H1 (cell line): ENCODE measurements around the gene JAKMIP3. TPM values are rescaled to one million over a fixed set of nuclear protein-coding genes. Genes with fewer than 3 reads are reported as not detected.

ENCODE experiments used
- CTCF ChIA-PET: fragments of 300-600 bp; sonication (Branson Sonifier 250); formaldehyde crosslinking; loops from one replicate; lab custom pipeline; 2021; ENCODE audit not compliant: partially characterized antibody; lab: Charles Lee
- POLR2A ChIA-PET: fragments of 300-600 bp; sonication (Branson Sonifier 250); formaldehyde crosslinking; loops from one replicate; lab custom pipeline; 2021; ENCODE audit warnings: inconsistent platforms; ENCODE audit not compliant: partially characterized antibody; lab: Charles Lee
- DNase-seq, 2 experiments: peaks; one replicate each; pipeline versions ENCODE4 v3.0.0 to v3.0.0-alpha.2; 2010 to 2022; ENCODE audit warnings: low spot score in 2 of 2, low read depth in 1 of 2, mixed read lengths in 1 of 2
- FAIRE-seq: peaks from 2 replicates; lab custom pipeline; 2011; peaks lifted over from hg19 to GRCh38; lab: Jason Lieb, UNC
- H2AFZ ChIP-seq: 2 replicates; pipeline ENCODE4 v1.8.1; 2012; ENCODE audit warnings: low read length, inconsistent platforms
- H2AK5ac ChIP-seq: 2 replicates; pipeline ENCODE4 v1.6.1; 2013; ENCODE audit warnings: low read depth, low read length
- H2BK120ac ChIP-seq: replicated peaks from 2 replicates; pipeline ENCODE3; 2013; ENCODE audit warnings: low read depth, low read length, inconsistent platforms
- H2BK12ac ChIP-seq: 2 replicates; pipeline ENCODE4 v1.6.1; 2013; ENCODE audit warnings: low read depth, low read length
- H2BK15ac ChIP-seq: 2 replicates; pipeline ENCODE4 v1.6.1; 2013; ENCODE audit warnings: low read length
- H2BK20ac ChIP-seq: 2 replicates; pipeline ENCODE4 v1.6.1; 2013; ENCODE audit warnings: low read length
- H2BK5ac ChIP-seq: 2 replicates; pipeline ENCODE4 v1.6.1; 2013; ENCODE audit warnings: low read depth, low read length
- H3K14ac ChIP-seq: 2 replicates; pipeline ENCODE4 v1.6.1; 2013; ENCODE audit warnings: inconsistent platforms; ENCODE audit not compliant: insufficient read length
- H3K18ac ChIP-seq: 2 replicates; pipeline ENCODE4 v1.6.1; 2013; ENCODE audit warnings: low read length; ENCODE audit errors: extremely low read depth
- H3K23ac ChIP-seq: 2 replicates; pipeline ENCODE4 v1.6.1; 2013; ENCODE audit warnings: inconsistent platforms; ENCODE audit not compliant: insufficient read length
- H3K23me2 ChIP-seq: 2 replicates; pipeline ENCODE4 v1.6.1; 2013; ENCODE audit warnings: low read depth, low read length
- H3K27ac ChIP-seq: 2 replicates; pipeline ENCODE4 v1.6.1; 2011; ENCODE audit warnings: low read depth, low read length, inconsistent platforms
- H3K27me3 ChIP-seq, 4 experiments: replicated peaks in 1 of 4; 1 replicate in 1 of 4; 2 replicates in 3 of 4; pipeline versions ENCODE4 v1.6.1 to v1.8.1; 2011 to 2013; ENCODE audit warnings: low read length in 3 of 4, mild to moderate bottlenecking in 3 of 4, inconsistent platforms in 2 of 4, mixed read lengths in 2 of 4, moderate library complexity in 1 of 4; ENCODE audit not compliant: control insufficient read depth in 3 of 4, insufficient read depth in 3 of 4; ENCODE audit errors: extremely low read depth in 1 of 4
- H3K36me3 ChIP-seq, 4 experiments: 2 replicates each; pipeline versions ENCODE4 v1.6.1 to v1.8.1; 2011 to 2013; ENCODE audit warnings: mild to moderate bottlenecking in 4 of 4, low read length in 3 of 4, moderate library complexity in 2 of 4, control low read depth in 1 of 4, inconsistent platforms in 1 of 4; ENCODE audit not compliant: insufficient read depth in 4 of 4, control insufficient read depth in 2 of 4
- H3K4ac ChIP-seq: replicated peaks from 2 replicates; pipeline ENCODE3; 2013; ENCODE audit warnings: low read length, low read depth, mixed read lengths, inconsistent platforms; ENCODE audit not compliant: insufficient read length
- H3K4me1 ChIP-seq, 4 experiments: replicated peaks in 1 of 4; 1 replicate in 1 of 4; 2 replicates in 3 of 4; pipeline versions ENCODE4 v1.6.1 to v1.8.1; 2011 to 2013; ENCODE audit warnings: low read length in 3 of 4, inconsistent platforms in 2 of 4, mixed read lengths in 1 of 4; ENCODE audit not compliant: insufficient read depth in 4 of 4, control insufficient read depth in 3 of 4
- H3K4me2 ChIP-seq, 2 experiments: 2 replicates each; pipeline versions ENCODE4 v1.6.1 to v1.8.1; 2011 to 2013; ENCODE audit warnings: low read depth in 2 of 2, low read length in 2 of 2, control low read depth in 1 of 2, inconsistent platforms in 1 of 2, mild to moderate bottlenecking in 1 of 2; ENCODE audit not compliant: insufficient read depth in 1 of 2
- H3K4me3 ChIP-seq, 4 experiments: fragments of 200-600, 300-600 bp in 1 of 4; sonication (generic), shearing (Covaris generic), sonication (Bioruptor Twin) in 1 of 4; 2 replicates each; pipeline versions ENCODE4 v1.5.1 to v1.8.1; 2011 to 2016; ENCODE audit warnings: low read length in 4 of 4, low read depth in 3 of 4, control low read depth in 2 of 4, inconsistent platforms in 2 of 4, mild to moderate bottlenecking in 2 of 4, mixed read lengths in 1 of 4, moderate library complexity in 1 of 4; ENCODE audit not compliant: insufficient read depth in 2 of 4; ENCODE audit errors: extremely low read depth in 1 of 4
- H3K56ac ChIP-seq: replicated peaks from 2 replicates; pipeline ENCODE3; 2013; ENCODE audit warnings: low read depth, mild to moderate bottlenecking, mixed read lengths, low read length, inconsistent platforms; ENCODE audit not compliant: insufficient read length
- H3K79me1 ChIP-seq: 2 replicates; pipeline ENCODE4 v1.6.1; 2013; ENCODE audit warnings: low read depth, low read length, control low read depth
- H3K79me2 ChIP-seq, 2 experiments: 2 replicates each; pipeline versions ENCODE4 v1.6.1 to v1.8.1; 2012 to 2013; ENCODE audit warnings: low read length in 2 of 2, mild to moderate bottlenecking in 2 of 2, inconsistent platforms in 1 of 2; ENCODE audit not compliant: insufficient read depth in 2 of 2, control insufficient read depth in 1 of 2
- H3K9ac ChIP-seq, 4 experiments: replicated peaks in 1 of 4; 1 replicate in 1 of 4; 2 replicates in 3 of 4; pipeline versions ENCODE4 v1.6.1 to v1.8.1; 2011 to 2013; ENCODE audit warnings: low read depth in 3 of 4, low read length in 3 of 4, control low read depth in 2 of 4, mild to moderate bottlenecking in 2 of 4, moderate library complexity in 2 of 4, inconsistent platforms in 1 of 4; ENCODE audit errors: extremely low read depth in 1 of 4
- H3K9me3 ChIP-seq, 2 experiments: 2 replicates each; pipeline versions ENCODE4 v1.6.1 to v1.8.1; 2012 to 2013; ENCODE audit warnings: mild to moderate bottlenecking in 2 of 2, moderate library complexity in 2 of 2, control low read depth in 1 of 2, inconsistent platforms in 1 of 2, low read depth in 1 of 2, low read length in 1 of 2, mixed read lengths in 1 of 2; ENCODE audit not compliant: insufficient read depth in 2 of 2
- H4K20me1 ChIP-seq, 2 experiments: replicated peaks in 1 of 2; 2 replicates each; pipeline versions ENCODE3 to v1.8.1; 2011 to 2013; ENCODE audit warnings: inconsistent platforms in 2 of 2, low read length in 2 of 2, mild to moderate bottlenecking in 1 of 2; ENCODE audit not compliant: insufficient read depth in 2 of 2, control insufficient read depth in 1 of 2
- H4K5ac ChIP-seq: 2 replicates; pipeline ENCODE4 v1.6.1; 2013; ENCODE audit warnings: low read length, low read depth, mixed read lengths, inconsistent platforms; ENCODE audit not compliant: insufficient read length
- H4K8ac ChIP-seq: 2 replicates; pipeline ENCODE4 v1.8.0; 2013; ENCODE audit warnings: mild to moderate bottlenecking, moderate library complexity, low read length, inconsistent platforms; ENCODE audit not compliant: insufficient read depth; ENCODE audit errors: extremely low read depth
- H4K91ac ChIP-seq: replicated peaks from 2 replicates; pipeline ENCODE3; 2013; ENCODE audit warnings: low read length, mixed read lengths, inconsistent platforms; ENCODE audit not compliant: insufficient read length
- CTCF ChIP-seq, 3 experiments: IDR thresholded peaks; 1 replicate in 2 of 3; 2 replicates in 1 of 3; pipeline versions ENCODE4 v1.5.1 to v1.6.1; 2011; ENCODE audit warnings: low read length in 3 of 3, mild to moderate bottlenecking in 3 of 3, inconsistent platforms in 2 of 3, low read depth in 1 of 3, moderate library complexity in 1 of 3; ENCODE audit not compliant: insufficient read depth in 1 of 3; ENCODE audit errors: control extremely low read depth in 1 of 3
- JUND ChIP-seq: IDR thresholded peaks from 2 replicates; pipeline ENCODE4 v1.6.1; 2011; ENCODE audit warnings: mild to moderate bottlenecking, improper control_type of control experiment, low read length
- KDM5A ChIP-seq: fragments of 200-600 bp; IDR thresholded peaks from 2 replicates; pipeline ENCODE4 v1.7.1; 2012; ENCODE audit warnings: mild to moderate bottlenecking, low read length, inconsistent platforms, mixed read lengths
- MAX ChIP-seq: IDR thresholded peaks from 2 replicates; pipeline ENCODE4 v1.6.1; 2012; ENCODE audit warnings: inconsistent platforms
- NANOG ChIP-seq: IDR thresholded peaks from 2 replicates; pipeline ENCODE4 v1.6.1; 2011; ENCODE audit warnings: low read length, low read depth, mild to moderate bottlenecking, inconsistent platforms; ENCODE audit not compliant: insufficient read depth, poor library complexity, severe bottlenecking
- POU5F1 ChIP-seq: IDR thresholded peaks from 2 replicates; pipeline ENCODE4 v1.6.1; 2011; ENCODE audit warnings: low read depth, mild to moderate bottlenecking, low read length, moderate library complexity
- SAP30 ChIP-seq: fragments of 300-600 bp; sonication (generic); IDR thresholded peaks from 2 replicates; pipeline ENCODE4 v1.7.1; 2012; ENCODE audit warnings: low read length, moderate library complexity, mild to moderate bottlenecking, inconsistent platforms; ENCODE audit not compliant: insufficient read depth, insufficient replicate concordance
- SIX5 ChIP-seq: IDR thresholded peaks from 2 replicates; pipeline ENCODE4 v1.6.1; 2011; ENCODE audit warnings: mild to moderate bottlenecking, low read depth, low read length
- TBP ChIP-seq: IDR thresholded peaks from 2 replicates; pipeline ENCODE4 v1.6.1; 2011; ENCODE audit warnings: low read depth, low read length, improper control_type of control experiment
- WGBS, 2 experiments: shearing (Covaris generic) in 1 of 2; methylation state at CpG; one replicate each; pipeline versions ENCODE4 v1.1.6 to v1.1.7; 2013 to 2015; ENCODE audit warnings: low lambda C conversion rate in 2 of 2, mixed read lengths in 2 of 2, inconsistent platforms in 1 of 2, low coverage in 1 of 2, missing lambda C conversion rate in 1 of 2; ENCODE audit not compliant: insufficient replicate concordance in 2 of 2, insufficient coverage in 1 of 2, insufficient read length in 1 of 2; ENCODE audit errors: extremely low coverage in 1 of 2, missing lambda C conversion rate in 1 of 2; 5-methylcytosine and 5-hydroxymethylcytosine counted together
- polyA plus RNA-seq, 7 experiments: library from polyadenylated mRNA; depleted of rRNA in 3 of 7; stranded (reverse) in 5 of 7; unstranded in 2 of 7; fragments of >200 nt in 5 of 7; fragments of 200-250 nt in 2 of 7; gene quantifications; 1 replicate in 5 of 7; 2 replicates in 1 of 7; 4 replicates in 1 of 7; pipeline versions ENCODE4 v1.2.1 to v1.2.3, GENCODE V29; 2011 to 2013; ENCODE audit warnings: missing spikeins in 2 of 7, mixed read lengths in 2 of 7
- total RNA-seq: library from RNA; stranded (reverse); fragmentation: NEBNext Ultra II Directional; extraction: Animal tissue kit (Norgen Biotek cat#: 25700); gene quantifications from 2 replicates; pipeline ENCODE4 v1.2.1, GENCODE V29; 2021

The JAKMIP3 gene
- total and polyA plus RNA-seq, 2 of the 8 experiments (the other 6 are each of a cell fraction or from before 2014, with no cell fraction given) = 0.83 to 0.91 TPM

- H3K14ac ChIP-seq = no peak overlapping the region
- ChIA-PET POLR2A (no interaction called here), CTCF (interaction anchor here (4.1 kb wide), 1 partner anchor 12 kb away, joined by 17 read pairs; no protein-coding TSS in a partner anchor)
- no peaks in the 10 kb centered on the region for H3K27me3 ChIP-seq
- no peak overlapping the region for H2BK20ac ChIP-seq
- H3K23ac ChIP-seq = no peak overlapping the region
- H3K9me3 ChIP-seq = peaks cover 9 to 13% of the 10 kb centered on the region in 2 experiments; a peak in 2 of 4 replicates
- no peaks in the 10 kb centered on the region; the same call in 1 of the 2 replicates for H3K79me1 ChIP-seq
- no peak overlapping the region for H4K5ac ChIP-seq
- no peak overlapping the region for H2AK5ac ChIP-seq
- no peak overlapping the region for H3K18ac ChIP-seq
- H3K56ac ChIP-seq = no peak overlapping the region
- H4K20me1 ChIP-seq = no peaks in the 10 kb centered on the region
- DNase-seq (no peak), FAIRE-seq (no peak)
- H3K4ac ChIP-seq = no peak overlapping the region
- H2BK12ac ChIP-seq = no peak overlapping the region
- H3K9ac ChIP-seq = no peak overlapping the region
- H3K79me2 ChIP-seq = no peaks in the 10 kb centered on the region
- H2AFZ ChIP-seq = no peak overlapping the region
- H2BK120ac ChIP-seq = no peak overlapping the region
- no peak overlapping the region for H3K4me2 ChIP-seq
- no peaks in the 10 kb centered on the region for H3K23me2 ChIP-seq
- no peak overlapping the region for H4K8ac ChIP-seq
- H4K91ac ChIP-seq = no peak overlapping the region
- H2BK5ac ChIP-seq = no peak overlapping the region
- 96% methylated on average over 5 of the region's 5 CpGs; no CpG with 5 or more reads in 1 of the 2 experiments for WGBS, 2 experiments
- H3K27ac ChIP-seq = no peak overlapping the region
- no peak overlapping the region for H3K4me3 ChIP-seq
- no peaks in the 10 kb centered on the region; a peak in 1 of 7 replicates for H3K4me1 ChIP-seq
- no peaks in the 10 kb centered on the region for H3K36me3 ChIP-seq
- no peak overlapping the region for H2BK15ac ChIP-seq
- no peak for TF ChIP-seq MAX
- no peak for TF ChIP-seq POU5F1
- TF ChIP-seq TBP = no peak
- no peak for TF ChIP-seq NANOG
- no peak for TF ChIP-seq SIX5
- no peak for TF ChIP-seq KDM5A
- no peak for TF ChIP-seq JUND
- TF ChIP-seq CTCF (IDR thresholded peaks at IDR 0.05; ENCODE audit: control extremely low read depth in 1 of 3, insufficient read depth in 1 of 3, low read depth in 1 of 3, low read length in 3 of 3) = no peak
- no peak for TF ChIP-seq SAP30
Observed at GRCh38 chr10:132097609-132098377, 32.0 kb downstream of the JAKMIP3 start.
